GM19324 (cell line): ENCODE data around the gene CEP131.
"Not testable (repeated sequence)": the region's sequence is repeated elsewhere in the genome, so short reads cannot be mapped to it uniquely, and the experiment has no call there.

ENCODE experiments used
- ATAC-seq: cut with Tn5 transposase; IDR thresholded peaks from one replicate; pipeline ENCODE4 v1.9.1; 2021; ENCODE audit warnings: mild to moderate bottlenecking, moderate library complexity; ENCODE audit not compliant: unreplicated experiment, low FRiP score

Gene CEP131

GRCh38 chr17:81157848-81158687, 64.7 kb downstream of the CEP131 start:
- ATAC-seq = no peak

- ATAC-seq = no peak
Observed at GRCh38 chr17:81156866-81157805, 65.6 kb downstream of the CEP131 start.

- ATAC-seq = no peak
Observed at GRCh38 chr17:81154961-81155360, 67.8 kb downstream of the CEP131 start.

- not testable (repeated sequence) for ATAC-seq
Observed at GRCh38 chr17:81154016-81154415, 68.7 kb downstream of the CEP131 start.

- ATAC-seq = no peak
Observed at GRCh38 chr17:81153340-81153803, 69.4 kb downstream of the CEP131 start.

- no peak for ATAC-seq
Observed at GRCh38 chr17:81152288-81152828, 70.4 kb downstream of the CEP131 start.

- no peak for ATAC-seq
Observed at GRCh38 chr17:81151278-81151677, 71.5 kb downstream of the CEP131 start.

- ATAC-seq = no peak
Observed at GRCh38 chr17:81150377-81151077, 72.2 kb downstream of the CEP131 start.

GRCh38 chr17:81148986-81149533, 73.7 kb downstream of the CEP131 start:
- no peak for ATAC-seq

GRCh38 chr17:81148571-81148970, 74.2 kb downstream of the CEP131 start:
- ATAC-seq = no peak

GRCh38 chr17:81147701-81148100, 75.1 kb downstream of the CEP131 start:
- no peak for ATAC-seq

- ATAC-seq = not testable (repeated sequence)
Observed at GRCh38 chr17:81146208-81146607, 76.6 kb downstream of the CEP131 start.

- ATAC-seq = no peak
Observed at GRCh38 chr17:81144423-81144781, 78.4 kb downstream of the CEP131 start.

- ATAC-seq = no peak
Observed at GRCh38 chr17:81143717-81144422, 78.9 kb downstream of the CEP131 start.

- no peak for ATAC-seq
Observed at GRCh38 chr17:81143200-81143527, 79.6 kb downstream of the CEP131 start.

- no peak for ATAC-seq
Observed at GRCh38 chr17:81142301-81143199, 80.2 kb downstream of the CEP131 start.

GRCh38 chr17:81140695-81141094, 82.1 kb downstream of the CEP131 start:
- no peak for ATAC-seq

GRCh38 chr17:81140018-81140417, 82.7 kb downstream of the CEP131 start:
- ATAC-seq = no peak
